Skin epidermis (tissue), 12 donors: ENCODE results near the gene ZNF483.
"Not testable (repeated sequence)": the region's sequence is repeated elsewhere in the genome, so short reads cannot be mapped to it uniquely, and the experiment has no call there.

Experiments
- H3K27ac ChIP-seq, 21 experiments: fragments of 200-600 bp; sonication (generic) in 11 of 21; one replicate each; pipeline ENCODE4 v1.5.0; 2020; ENCODE audit warnings: mild to moderate bottlenecking in 3 of 21, inconsistent platforms in 2 of 21, moderate library complexity in 2 of 21
- H3K4me3 ChIP-seq, 7 experiments: fragments of 200-600 bp; sonication (generic) in 2 of 7; one replicate each; pipeline ENCODE4 v1.5.0; 2020; ENCODE audit warnings: inconsistent platforms in 2 of 7, mild to moderate bottlenecking in 2 of 7, moderate library complexity in 1 of 7

Gene ZNF483

DNA sequence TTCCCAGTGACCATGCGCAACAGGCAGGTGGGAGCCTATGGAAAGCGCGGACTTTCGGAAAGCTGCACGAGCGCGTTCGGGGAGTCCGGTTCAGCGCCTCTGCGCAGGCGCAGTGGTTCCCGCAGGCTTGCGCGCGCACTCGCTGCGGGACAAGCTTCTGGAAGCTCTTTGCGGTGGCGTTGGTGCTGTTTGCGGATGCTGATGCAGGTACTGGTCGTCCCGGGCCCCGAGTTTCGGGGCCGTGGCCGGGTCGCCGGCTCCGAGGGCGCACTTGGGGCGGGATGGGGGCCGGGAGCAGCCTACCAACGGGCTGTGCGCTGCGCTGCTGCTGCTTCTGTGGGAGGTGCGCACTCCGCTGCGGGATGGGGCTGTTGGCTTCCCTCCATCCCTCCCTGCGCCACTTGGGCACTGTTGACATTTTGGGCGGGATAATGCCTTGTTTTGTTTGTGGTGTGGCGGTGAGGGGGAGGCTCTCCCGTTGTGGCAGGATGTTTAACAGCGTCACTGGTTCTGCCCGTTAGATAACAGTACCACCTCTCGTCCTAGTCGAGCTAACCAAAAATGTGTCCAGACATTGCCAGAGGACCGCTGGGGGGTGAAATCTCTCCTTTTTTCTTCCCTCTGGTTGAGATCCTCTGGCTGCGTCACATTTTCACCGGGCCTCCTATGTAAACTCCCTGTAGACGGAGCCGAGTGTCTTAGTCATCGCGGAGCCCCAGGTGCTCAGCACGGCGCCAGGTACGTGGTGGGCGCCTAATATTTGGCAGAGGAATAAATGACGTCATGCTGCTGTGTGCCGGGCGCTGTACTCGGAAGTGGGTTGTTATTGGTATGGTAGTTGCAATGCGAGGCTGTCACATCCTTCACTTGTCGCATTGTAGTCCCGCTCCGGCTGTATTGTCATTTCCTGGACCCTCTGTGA, at the start of gene ZNF483:
ZNF483 (plus strand) TSS at position 124 of the 922 bp plus-strand sequence. CDS start 2,217 bp downstream, outside the sequence.
- peak within 1 kb of the TSS; percentile 50 to 76 (median 68) for H3K4me3 ChIP-seq
- peak within 1 kb of the TSS in 8 of 21 experiments; percentile 7 to 75 (median 52) for H3K27ac ChIP-seq

DNA sequence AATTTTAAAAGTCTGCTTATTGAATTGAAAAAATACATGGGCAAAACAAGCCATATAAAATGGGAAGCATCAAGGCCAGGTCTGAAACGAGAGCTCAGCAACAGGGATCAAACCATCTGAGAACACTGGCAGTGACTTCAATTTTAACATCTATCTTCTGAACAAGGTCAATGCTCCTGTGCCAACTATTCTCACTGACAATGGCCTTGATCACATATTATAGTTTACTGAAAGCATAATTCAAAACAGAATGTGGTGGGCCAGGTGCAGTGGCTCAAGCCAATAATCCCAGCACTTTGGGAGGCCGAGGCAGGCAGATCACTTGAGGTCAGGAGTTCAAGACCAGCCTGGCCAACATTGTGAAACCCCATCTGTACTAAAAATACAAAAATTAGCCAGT, 49.8 kb upstream of the ZNF483 start:
- Histone ChIP-seq H3K4me3 (no peak overlapping the region), H3K27ac (no peak overlapping the region)

DNA sequence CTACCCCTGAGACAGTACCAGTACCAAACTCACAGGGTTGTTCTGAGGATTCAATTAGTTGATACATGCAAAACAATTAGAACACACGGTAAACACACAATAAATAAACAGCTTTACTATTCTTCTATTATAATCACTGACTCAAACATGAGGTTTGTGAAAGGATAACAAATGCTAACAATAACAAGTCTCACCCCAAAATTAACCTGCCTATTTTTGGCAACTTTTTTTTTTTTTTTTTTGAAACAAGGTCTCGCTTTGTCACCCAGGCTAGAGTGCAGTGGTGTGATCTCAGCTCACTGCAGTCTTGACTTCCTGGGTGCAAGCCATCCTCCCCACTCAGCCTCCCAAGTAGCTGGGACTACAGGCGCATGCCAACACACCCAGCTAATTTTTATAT, 47.3 kb upstream of the ZNF483 start:
- Histone ChIP-seq H3K27ac (no peak overlapping the region), H3K4me3 (no peak overlapping the region)

DNA sequence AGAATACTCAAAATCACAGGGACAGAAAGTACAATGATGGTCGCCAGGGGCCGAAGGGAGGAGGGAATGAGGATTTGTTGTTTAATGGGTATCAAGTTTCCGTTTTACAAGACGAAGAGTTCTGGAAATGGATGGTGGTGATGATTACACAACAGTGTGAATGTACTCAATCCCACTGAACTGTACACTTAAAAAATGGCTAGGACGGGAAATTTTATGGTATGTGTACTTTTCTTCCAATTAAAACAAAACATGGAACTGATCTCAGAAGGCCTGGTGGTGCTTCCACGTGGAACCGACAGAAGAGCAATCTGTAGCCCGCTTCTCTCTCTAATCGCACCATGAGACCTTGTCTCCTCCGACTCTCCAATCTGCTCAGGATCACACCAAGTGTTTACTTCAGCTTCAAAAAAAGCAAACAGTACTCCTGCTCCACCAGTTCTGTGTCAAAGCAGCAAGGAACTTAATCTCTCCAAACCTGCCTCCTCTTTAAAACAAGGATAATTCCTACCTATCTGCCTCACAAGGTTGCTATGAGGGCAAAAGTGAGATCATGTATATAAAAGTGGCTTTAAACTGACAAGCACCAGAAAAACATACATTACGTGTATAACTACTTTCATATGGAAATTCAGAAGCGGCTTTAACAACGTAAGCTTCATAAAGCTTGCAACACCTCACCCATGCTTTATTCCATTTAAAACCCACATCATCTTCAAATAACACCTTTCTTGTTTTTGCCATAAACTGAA, 42.9 kb upstream of the ZNF483 start:
- H3K27ac ChIP-seq = peak overlapping the region in 14 of 21 experiments; percentile 86 to 99 (median 97)

DNA sequence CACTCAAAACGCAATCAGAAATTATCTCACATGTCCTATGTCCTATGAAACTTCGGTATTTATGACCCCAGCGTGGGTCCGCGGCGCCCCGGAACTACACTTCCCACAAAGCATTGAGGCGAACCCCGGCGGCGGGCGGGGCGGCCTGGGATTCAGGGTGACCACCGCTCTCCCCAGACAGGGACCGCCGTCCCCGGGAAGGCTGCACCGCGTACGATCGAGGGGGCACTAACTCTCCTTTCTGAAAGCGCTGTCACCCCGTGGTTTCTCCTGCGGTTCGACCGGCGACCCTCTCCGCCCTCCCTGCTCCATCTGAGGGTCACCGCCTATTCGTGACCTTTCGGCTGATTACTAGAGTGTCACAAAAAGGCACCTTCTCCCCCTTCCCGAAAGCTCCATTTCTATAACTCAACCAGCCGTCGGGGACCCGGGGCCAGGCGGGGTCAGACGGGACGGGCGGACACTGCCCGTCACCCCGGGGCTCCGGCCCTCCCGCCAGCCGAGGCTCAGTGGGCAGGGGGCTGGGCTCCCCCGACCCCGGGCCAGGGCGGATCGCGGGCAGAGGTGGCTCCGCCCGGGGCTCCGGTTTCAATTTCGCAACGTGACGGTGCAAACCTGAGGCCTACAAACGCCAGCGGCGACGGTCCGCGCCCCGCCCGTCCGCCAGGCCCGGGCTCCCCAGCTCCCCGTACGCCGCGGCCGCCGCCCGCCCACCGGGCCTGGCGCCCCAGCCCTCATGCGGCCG, 42.1 kb upstream of the ZNF483 start:
- Histone ChIP-seq H3K4me3 (peak overlapping the region; percentile 70 to 99 (median 91)), H3K27ac (peak overlapping the region; percentile 83 to 99 (median 97))

More for the DNA sequence above, 42.9 kb upstream of the ZNF483 start:
- peak overlapping the region; percentile 70 to 99 (median 91) for H3K4me3 ChIP-seq

DNA sequence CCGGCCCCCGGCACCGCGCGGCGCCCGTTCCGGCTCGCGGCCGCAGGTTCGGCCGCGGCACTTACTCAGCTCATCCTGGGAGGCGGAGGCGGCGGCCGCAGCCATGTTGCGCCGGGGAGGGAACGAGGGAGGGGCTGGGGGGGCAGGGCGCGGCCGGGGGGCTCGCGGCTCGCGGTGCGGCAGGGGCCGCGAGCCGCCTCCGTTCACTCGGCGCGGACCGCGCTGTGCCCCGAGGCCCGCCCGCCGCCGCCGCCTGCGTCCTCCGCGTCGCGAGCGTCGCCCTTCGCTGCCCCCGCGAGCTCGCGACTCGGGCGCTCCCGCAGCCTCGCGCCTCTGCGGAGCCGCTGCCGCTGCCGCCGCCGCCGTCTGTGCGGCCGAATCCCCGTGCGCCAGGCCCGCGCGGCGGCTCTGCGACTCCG, 41.5 kb upstream of the ZNF483 start:
- Histone ChIP-seq H3K27ac (peak overlapping the region; percentile 83 to 99 (median 97)), H3K4me3 (peak overlapping the region; percentile 70 to 99 (median 91))

DNA sequence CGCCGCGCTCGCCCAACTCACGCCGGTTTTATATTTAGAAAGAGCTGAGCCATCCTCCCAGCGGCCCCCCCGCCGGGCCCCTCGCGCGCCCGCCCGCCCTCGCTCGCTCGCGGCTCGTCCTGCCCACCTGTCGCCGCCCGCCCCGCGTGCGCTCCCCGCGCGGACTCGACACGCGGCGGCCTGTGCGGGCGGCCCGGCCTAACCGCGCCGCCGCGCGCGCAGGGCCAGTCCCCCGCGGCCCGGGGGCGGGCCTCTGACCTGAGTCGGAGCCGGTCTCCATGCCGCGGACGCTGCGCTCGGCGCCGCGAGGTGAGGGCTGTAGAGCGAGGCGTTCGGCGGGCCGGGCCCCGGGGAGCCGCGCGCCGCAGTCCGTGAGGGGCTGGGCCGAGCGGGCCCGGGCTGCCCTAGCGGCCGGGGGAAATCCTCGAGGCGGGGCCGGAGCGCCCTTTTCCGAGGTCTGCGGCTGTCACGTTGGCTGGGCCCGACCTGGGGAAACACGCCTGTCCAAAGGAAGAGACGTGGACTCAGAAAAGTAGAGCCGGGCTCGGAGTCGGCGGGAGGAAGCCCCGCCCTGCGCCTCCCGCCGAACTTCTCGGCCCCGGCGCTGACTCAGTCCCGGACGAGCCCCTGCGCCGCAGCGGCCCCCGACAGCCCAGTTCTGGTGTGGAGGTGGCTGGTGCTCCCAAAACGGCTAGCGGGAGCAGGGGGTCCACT, 41.0 kb upstream of the ZNF483 start, which contains the start of gene ECPAS:
ECPAS (minus strand) TSS at position 526 of the 714 bp plus-strand sequence. CDS start 11,465 bp downstream, outside the sequence.
- Histone ChIP-seq H3K4me3 (peak within 1 kb of the TSS; percentile 70 to 99 (median 91)), H3K27ac (peak within 1 kb of the TSS; percentile 83 to 99 (median 97))

DNA sequence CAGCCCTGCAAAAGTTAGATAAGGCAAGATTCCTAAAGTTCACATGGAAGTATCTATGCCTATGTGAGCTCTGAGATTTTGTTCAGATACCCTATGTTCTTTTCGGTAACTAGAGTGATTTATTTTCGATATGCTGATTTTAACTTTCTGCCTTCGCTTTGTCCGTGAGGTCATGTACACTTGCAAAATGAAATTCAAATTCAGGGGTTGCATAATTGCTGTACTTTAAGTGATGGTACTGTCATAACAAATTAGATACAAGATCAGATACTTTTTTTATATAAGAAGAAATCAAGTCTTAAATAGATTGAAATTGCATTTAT, 40.4 kb upstream of the ZNF483 start:
- Histone ChIP-seq H3K4me3 (peak overlapping the region; percentile 70 to 99 (median 91)), H3K27ac (peak overlapping the region in 20 of 21 experiments; percentile 77 to 99 (median 97))

DNA sequence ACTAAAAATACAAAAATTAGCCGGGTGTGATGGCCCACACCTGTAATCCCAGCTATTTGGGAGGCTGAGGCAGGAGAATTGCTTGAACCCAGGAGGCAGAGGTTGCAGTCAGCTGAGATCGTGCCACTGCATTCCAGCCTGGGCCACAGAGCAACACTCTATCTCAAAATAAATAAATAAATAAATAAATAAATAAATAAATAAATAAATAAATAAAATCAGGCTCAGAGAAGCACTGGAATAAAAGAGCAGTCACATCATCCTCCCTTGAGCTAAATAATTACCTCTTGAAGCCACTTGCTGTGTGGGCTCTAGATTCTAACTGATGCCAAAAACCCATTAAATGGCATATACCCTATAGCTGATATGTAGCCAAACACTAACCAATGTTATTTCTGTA, 27.8 kb upstream of the ZNF483 start:
- H3K27ac ChIP-seq, H3K4me3 ChIP-seq: not testable (repeated sequence)

DNA sequence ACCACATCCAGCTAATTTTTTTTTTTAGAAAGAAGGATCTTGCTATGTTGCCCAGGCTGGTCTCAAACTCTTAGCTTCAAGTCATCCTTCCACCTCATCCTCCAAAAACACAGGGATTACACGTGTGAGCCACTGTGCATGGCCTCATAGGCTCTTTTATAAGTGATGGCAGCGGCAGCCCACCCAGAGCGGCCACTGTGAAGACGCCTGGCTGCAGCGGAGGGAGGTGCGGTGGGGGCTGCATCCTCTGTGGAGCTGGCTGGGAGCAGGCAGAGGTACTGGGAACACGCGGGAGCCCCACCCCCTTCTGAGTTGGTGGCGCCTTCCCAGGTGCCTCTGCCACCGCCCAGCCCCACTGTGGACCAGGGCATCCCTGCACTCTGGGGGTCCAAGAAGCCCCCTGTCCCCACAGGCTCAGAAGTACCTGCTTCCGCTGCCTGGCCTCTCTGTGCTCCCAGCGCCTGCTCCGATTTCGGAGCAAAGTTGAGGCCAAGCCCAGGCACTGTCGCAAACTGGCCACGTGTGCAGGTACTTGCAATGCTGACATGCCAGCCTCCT, 23.9 kb upstream of the ZNF483 start:
- H3K4me3 ChIP-seq = no peak overlapping the region
- H3K27ac ChIP-seq = no peak overlapping the region

DNA sequence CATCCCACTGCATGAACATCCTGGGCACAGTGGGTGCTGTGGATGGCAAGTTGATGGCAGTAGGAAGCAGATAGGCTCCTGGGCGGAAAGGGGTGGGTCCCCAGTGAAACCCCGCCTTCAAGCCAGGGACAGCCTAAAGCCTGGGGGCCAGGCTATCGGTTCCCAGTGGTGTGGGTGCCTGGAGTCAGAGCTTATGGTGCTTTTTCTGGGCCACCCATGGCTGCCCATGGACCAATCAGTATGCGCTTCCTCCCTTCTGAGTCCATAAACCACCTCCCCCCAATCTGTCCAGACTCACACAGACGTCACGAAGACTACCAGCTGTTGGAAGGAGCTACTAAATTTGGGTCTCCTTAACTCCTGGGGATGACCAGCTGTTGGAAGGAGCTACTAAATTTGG, 23.3 kb upstream of the ZNF483 start:
- H3K4me3 ChIP-seq = no peak overlapping the region

DNA sequence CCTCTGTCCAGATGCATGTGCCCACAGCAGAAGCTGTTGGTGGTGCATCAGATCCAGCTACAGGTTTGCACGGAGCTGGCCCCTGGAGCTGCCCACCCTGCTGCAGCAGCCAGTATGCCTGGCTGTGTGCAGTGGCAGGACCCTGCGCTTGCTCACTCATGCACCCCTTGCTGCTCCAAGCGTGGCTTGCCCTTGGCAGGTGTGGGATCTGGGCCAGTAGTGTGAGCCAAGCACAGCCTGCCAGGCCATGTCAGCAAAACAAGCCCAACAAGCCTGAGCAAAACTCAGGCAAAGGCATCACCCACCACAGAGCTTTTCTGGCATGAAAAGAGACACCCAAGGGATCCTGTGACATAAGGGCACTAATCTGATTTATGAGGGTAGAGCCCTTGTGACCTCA, 22.5 kb upstream of the ZNF483 start:
- Histone ChIP-seq H3K27ac (no peak overlapping the region), H3K4me3 (no peak overlapping the region)

More for the DNA sequence above, 23.3 kb upstream of the ZNF483 start:
- H3K27ac ChIP-seq = no peak overlapping the region

DNA sequence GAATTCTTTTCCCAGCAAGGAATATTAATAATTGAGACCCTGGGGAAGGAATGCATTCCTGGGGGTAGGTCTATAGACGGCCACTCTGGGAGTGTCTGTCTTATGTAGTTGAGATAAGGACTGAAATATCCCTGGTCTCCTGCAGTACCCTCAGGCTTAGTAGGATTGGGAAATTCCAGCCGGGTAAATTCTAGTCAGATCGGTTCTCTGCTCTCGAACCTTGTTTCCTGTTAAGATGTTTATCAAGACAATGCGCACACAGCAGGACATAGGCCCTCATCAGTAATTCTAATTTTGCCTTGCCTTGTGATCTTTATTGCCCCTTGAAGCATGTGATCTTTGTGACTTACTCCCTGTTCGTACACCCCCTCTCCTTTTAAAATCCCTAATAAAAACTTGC, 13.4 kb upstream of the ZNF483 start:
- not testable (repeated sequence) for H3K4me3 ChIP-seq, H3K27ac ChIP-seq

DNA sequence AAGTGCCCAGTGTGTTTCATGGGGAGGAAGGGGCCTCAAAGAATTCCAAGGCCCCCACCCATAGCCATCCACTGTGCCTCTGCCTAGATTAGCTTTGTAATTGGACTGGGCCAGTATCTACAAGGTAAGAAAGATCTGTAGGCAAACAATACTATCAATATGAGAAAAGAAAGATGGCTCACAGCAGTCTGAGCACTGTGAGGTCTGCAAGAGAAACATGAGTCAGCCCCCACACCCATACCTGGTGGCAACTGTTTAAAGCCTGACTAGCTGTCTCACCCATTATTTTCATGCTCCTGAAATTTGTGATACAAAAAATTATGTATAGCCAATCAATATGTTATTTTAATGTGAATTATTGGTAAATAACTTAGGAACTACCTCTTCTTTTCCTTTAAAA, 10.0 kb upstream of the ZNF483 start:
- Histone ChIP-seq H3K27ac (no peak overlapping the region), H3K4me3 (no peak overlapping the region)

DNA sequence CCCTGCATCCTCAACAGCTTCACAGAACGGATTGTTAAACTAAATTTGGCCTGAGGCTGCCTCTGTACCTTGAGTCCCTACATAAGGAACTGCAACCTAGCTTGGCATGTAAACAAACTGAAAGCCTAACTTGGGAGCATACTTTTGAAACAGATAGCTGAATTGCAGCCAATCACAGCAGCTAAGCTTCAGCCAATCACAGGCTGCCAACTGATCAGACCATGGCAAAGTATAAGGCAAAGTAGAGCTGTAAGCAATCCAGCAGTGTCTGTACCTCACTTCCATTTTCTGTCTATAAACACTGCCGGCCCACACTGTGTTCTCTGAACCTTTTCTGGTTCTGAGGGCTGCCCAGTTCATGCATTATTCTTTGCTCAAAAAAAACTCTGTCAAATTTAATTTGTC, 8.9 kb upstream of the ZNF483 start:
- no peak overlapping the region for H3K27ac ChIP-seq

DNA sequence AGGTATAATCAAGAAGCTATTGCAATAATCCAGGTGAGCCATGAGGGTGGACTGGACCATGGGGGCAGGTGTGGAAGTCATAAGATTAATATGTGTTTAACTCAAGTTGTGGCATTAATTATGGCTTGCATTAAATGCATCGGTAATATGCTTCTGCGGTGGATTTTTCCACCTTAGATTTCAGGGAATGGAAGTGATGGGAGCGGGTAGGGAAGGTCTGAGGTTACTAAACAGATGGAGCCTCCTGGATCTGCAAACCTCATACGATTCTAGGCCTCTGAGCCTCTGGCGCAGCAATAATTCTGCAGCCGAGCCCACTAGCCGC, 286 bp upstream of the ZNF483 start:
- Histone ChIP-seq H3K4me3 (peak overlapping the region; percentile 50 to 76 (median 68)), H3K27ac (peak overlapping the region in 1 of 21 experiments; percentile 7)

More for the DNA sequence above, 8.9 kb upstream of the ZNF483 start:
- H3K4me3 ChIP-seq = no peak overlapping the region

DNA sequence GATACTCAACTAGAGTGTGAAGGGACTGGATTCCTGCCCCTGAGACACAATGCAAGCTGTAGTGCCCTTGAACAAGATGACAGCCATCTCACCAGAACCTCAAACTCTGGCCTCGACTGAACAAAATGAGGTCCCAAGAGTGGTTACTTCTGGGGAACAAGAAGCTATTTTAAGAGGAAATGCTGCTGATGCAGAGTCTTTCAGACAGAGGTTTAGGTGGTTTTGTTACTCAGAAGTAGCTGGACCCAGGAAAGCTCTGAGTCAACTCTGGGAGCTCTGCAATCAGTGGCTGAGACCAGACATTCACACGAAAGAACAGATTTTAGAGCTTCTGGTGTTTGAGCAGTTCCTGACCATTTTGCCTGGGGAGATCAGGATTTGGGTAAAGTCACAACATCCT, 2.4 kb downstream of the ZNF483 start:
- no peak overlapping the region for H3K27ac ChIP-seq
- no peak overlapping the region for H3K4me3 ChIP-seq

DNA sequence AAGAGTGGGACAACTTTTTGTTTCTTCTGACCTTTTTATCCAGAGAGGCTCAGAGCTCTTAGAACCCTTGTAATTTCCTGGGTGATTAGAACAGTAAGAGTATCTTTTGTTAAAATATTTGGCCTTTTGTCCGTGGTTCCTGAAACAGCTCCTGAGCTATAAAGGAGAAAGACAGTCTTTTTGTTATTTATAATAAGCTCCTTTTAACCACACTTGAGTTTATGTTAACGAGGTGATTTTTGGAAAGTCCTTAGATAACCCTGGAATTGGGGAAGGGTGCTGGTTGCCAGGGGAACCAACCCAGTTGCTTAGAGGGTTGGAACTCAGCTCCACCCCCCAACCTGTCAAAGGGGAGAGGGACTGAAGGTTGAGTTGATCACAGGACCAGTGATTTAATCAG, 4.8 kb downstream of the ZNF483 start:
- Histone ChIP-seq H3K4me3 (no peak overlapping the region), H3K27ac (no peak overlapping the region)

DNA sequence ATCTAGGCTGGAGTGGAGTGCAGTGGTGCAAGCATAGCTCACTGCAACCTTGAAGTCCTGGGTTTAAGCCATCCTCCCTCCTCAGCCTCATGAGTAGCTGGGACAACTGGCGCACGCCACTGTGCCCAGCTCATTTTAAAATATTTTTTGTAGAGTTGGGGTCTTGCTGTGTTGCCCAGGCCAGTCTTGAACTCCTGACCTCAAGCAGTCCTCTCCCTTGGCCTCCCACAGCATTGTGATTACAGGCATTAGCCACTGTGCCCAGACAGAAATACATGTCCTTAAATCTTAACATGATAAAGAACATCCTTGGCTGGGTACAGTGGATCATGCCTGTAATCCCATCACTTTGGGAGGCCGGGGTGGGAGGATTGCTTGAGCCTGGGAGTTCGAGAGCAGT, 6.7 kb downstream of the ZNF483 start:
- no peak overlapping the region for H3K27ac ChIP-seq
- H3K4me3 ChIP-seq = no peak overlapping the region
